Adrenal gland (tissue), 5 donors: ENCODE data around the gene TENT5A.

Source experiments
- POLR2A ChIP-seq, 2 donors: fragments of 450-650 bp; IDR thresholded peaks; one replicate each; pipeline ENCODE4 v1.6.1; 2017; ENCODE audit warnings: antibody characterized with exemption in 2 of 2, mild to moderate bottlenecking in 2 of 2, moderate library complexity in 1 of 2
- TF ChIP-seq, protein P1 (sequence below), 6 experiments: fragments of 450-650 bp in 4 of 6; fragments of 200-600 bp in 2 of 6; sonication (generic) in 1 of 6; IDR thresholded peaks; 1 replicate in 5 of 6; 2 replicates in 1 of 6; pipeline versions ENCODE4 v1.5.1 to v1.8.0; 2016 to 2021; ENCODE audit warnings: antibody characterized with exemption in 6 of 6, mild to moderate bottlenecking in 2 of 6, moderate library complexity in 1 of 6
- donor health status: DM: no; HTN: no; CAD: no.

DNA sequence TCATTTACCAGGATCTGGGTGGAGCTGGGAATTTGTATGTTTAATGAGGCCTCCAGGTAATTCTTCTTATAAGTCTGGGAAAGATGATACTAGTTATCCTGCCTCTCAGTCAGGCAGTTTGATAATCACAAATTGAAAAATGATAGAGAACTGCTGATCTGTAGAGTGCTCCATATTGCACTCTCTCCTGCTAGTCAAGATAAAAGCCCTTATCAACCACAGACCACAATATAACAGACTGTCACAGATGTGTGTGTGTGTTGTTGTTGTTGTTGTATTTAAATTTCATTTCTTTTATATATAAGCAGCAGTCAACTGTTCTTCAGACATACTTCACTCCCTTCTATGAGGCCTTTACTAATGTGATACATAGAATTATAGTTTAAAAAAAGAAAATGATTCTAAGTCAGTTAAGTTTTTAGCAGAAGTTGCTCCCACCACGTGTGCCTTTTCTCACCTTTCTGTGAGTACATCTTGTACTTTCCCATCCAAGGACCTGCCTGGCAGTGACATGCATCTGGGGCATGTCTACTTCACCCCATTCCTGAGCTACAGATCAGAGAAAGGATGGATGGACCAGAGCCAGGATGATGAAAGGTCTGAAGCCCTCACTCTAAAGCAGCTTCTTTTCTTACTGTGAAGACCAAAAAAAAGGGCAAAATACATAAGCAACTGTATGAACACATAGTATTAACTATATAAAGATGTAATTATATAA is 29.8 kb downstream of the TENT5A start:
- TF ChIP-seq, protein P1, sequence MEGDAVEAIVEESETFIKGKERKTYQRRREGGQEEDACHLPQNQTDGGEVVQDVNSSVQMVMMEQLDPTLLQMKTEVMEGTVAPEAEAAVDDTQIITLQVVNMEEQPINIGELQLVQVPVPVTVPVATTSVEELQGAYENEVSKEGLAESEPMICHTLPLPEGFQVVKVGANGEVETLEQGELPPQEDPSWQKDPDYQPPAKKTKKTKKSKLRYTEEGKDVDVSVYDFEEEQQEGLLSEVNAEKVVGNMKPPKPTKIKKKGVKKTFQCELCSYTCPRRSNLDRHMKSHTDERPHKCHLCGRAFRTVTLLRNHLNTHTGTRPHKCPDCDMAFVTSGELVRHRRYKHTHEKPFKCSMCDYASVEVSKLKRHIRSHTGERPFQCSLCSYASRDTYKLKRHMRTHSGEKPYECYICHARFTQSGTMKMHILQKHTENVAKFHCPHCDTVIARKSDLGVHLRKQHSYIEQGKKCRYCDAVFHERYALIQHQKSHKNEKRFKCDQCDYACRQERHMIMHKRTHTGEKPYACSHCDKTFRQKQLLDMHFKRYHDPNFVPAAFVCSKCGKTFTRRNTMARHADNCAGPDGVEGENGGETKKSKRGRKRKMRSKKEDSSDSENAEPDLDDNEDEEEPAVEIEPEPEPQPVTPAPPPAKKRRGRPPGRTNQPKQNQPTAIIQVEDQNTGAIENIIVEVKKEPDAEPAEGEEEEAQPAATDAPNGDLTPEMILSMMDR (IDR thresholded peaks at IDR 0.05), result no peak
- no peak for TF ChIP-seq POLR2A (IDR thresholded peaks at IDR 0.05)
